ENCODE results near the gene KRT83. TPM values are rescaled to one million over a fixed set of nuclear protein-coding genes. Genes with fewer than 3 reads are reported as not detected.

Gene KRT83
- polyA plus RNA-seq, 3 donors = not detected

DNA sequence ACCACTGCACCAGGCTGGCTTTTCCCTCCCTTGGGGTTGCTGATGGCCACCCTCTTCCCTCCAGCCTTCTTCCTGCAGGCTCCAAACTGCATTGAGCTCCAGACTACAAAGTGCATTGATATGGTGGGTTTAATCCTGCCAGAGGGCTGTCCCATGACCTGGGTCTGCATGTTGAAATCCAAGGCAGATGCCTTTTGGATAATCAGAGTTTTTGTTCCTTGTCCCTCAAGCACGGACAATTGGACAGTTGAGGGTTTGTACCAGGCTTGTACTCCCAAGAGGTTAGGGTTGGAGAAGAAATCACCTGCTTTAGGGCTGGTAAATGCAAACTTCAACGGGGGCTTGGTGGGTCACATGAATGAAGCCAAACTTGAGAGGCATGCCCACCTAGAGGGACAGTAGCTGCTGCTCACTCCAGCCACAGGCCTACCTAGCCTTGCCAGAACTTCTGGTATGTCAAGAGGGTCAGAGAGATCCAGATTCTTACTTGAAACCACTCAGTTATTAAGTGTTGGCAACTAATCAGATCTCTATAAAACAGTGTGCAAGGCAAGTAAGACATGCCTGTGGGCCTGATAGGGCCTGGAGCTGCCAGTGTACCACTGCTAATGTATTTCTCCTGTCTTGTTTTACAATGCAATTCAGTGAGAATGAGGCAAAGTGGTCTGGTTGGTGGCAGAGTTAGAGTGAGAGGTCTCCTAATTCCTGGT lies 21.7 kb upstream of the KRT83 start:
- Histone ChIP-seq H4K20me1 (ENCODE audit: insufficient read depth, low read length) (no peaks in the 10 kb centered on the region), H3K9ac (ENCODE audit: insufficient read depth, low read length, poor library complexity, severe bottlenecking) (no peak overlapping the region), H3K4me1 (ENCODE audit: control insufficient read depth in 1 of 2, insufficient read depth in 2 of 2, low read length in 2 of 2) (no peaks in the 10 kb centered on the region), H3K27me3 (ENCODE audit: control insufficient read depth in 2 of 2, insufficient read depth in 2 of 2, low read length in 2 of 2) (no peaks in the 10 kb centered on the region), H3K4me2 (replicated peaks; ENCODE audit: extremely low read depth, low read length, poor library complexity, severe bottlenecking) (no peak overlapping the region), H3K36me3 (replicated peaks in 1 of 2; ENCODE audit: control insufficient read depth in 1 of 2, insufficient read depth in 2 of 2, low read length in 2 of 2) (no peaks in the 10 kb centered on the region), H2AFZ (ENCODE audit: insufficient read depth, low read depth, low read length, poor library complexity, severe bottlenecking) (no peak overlapping the region), H3K4me3 (replicated peaks in 1 of 3; ENCODE audit: low read depth in 2 of 3, low read length in 3 of 3) (no peak overlapping the region), H3K27ac (ENCODE audit: low read depth in 1 of 2, low read length in 2 of 2) (no peak overlapping the region), H3K9me3 (replicated peaks in 1 of 2; ENCODE audit: control insufficient read depth in 1 of 2, insufficient read depth in 1 of 2, low read length in 2 of 2) (no peaks in the 10 kb centered on the region), H3K79me2 (ENCODE audit: insufficient read depth, low read length) (no peaks in the 10 kb centered on the region)
- TF ChIP-seq, protein P1, sequence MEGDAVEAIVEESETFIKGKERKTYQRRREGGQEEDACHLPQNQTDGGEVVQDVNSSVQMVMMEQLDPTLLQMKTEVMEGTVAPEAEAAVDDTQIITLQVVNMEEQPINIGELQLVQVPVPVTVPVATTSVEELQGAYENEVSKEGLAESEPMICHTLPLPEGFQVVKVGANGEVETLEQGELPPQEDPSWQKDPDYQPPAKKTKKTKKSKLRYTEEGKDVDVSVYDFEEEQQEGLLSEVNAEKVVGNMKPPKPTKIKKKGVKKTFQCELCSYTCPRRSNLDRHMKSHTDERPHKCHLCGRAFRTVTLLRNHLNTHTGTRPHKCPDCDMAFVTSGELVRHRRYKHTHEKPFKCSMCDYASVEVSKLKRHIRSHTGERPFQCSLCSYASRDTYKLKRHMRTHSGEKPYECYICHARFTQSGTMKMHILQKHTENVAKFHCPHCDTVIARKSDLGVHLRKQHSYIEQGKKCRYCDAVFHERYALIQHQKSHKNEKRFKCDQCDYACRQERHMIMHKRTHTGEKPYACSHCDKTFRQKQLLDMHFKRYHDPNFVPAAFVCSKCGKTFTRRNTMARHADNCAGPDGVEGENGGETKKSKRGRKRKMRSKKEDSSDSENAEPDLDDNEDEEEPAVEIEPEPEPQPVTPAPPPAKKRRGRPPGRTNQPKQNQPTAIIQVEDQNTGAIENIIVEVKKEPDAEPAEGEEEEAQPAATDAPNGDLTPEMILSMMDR (IDR thresholded peaks at IDR 0.05) = no peak
- H3K4me1 Mint-ChIP-seq = no peaks in the 10 kb centered on the region
- DNase-seq = no peak
- H3K36me3 Mint-ChIP-seq = no peaks in the 10 kb centered on the region
- peaks cover 0 to 5% (median 3%) of the 10 kb centered on the region in 7 donors for H3K9me3 Mint-ChIP-seq
- WGBS (ENCODE audit: insufficient coverage) = 92% methylated on average over 2 of the region's 2 CpGs
- intact Hi-C loops (cut with micrococcal nuclease) = no loop called here
- H3K27ac Mint-ChIP-seq = no peak overlapping the region
- no peak overlapping the region for H3K4me3 Mint-ChIP-seq
- H3K27me3 Mint-ChIP-seq (ENCODE audit: low read depth in 3 of 3) = peaks cover 4 to 10% (median 7%) of the 10 kb centered on the region in 3 donors

DNA sequence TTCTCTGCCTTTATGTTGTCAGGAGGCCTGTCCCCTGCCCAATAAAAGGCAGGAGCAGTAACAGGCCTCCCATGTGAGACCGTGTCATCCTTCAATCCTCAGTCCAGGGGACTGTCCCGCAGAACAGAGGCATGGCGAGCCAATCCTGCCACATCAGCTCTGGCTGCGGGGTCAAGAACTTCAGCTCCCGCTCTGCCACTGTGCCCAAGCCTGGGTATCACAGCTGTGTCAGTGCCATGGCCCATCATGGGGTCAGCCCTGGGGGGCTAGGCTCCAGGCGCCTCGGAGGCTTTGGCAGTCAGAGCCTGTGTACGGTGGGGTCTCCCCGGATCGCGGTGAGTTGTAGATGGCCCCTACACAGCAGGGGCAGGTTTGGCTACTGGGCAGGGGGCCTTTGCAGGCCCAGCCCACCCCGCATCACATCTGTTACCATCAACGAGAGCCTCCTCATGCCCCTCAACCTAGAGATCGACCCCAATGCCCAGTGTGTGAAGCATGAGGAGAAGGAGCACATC lies 19.9 kb upstream of the KRT83 start:
- Mint-ChIP-seq H3K36me3 (no peaks in the 10 kb centered on the region), H3K4me1 (no peaks in the 10 kb centered on the region), H3K4me3 (no peak overlapping the region), H3K27ac (no peak overlapping the region), H3K9me3 (peaks cover 4 to 8% (median 6%) of the 10 kb centered on the region in 7 donors), H3K27me3 (ENCODE audit: low read depth in 3 of 3) (peaks cover 6 to 10% (median 6%) of the 10 kb centered on the region in 3 donors)
- Histone ChIP-seq H3K4me2 (replicated peaks; ENCODE audit: extremely low read depth, low read length, poor library complexity, severe bottlenecking) (no peak overlapping the region), H3K4me3 (replicated peaks in 1 of 3; ENCODE audit: low read depth in 2 of 3, low read length in 3 of 3) (no peak overlapping the region), H2AFZ (ENCODE audit: insufficient read depth, low read depth, low read length, poor library complexity, severe bottlenecking) (no peak overlapping the region), H3K79me2 (ENCODE audit: insufficient read depth, low read length) (no peaks in the 10 kb centered on the region), H3K9me3 (replicated peaks in 1 of 2; ENCODE audit: control insufficient read depth in 1 of 2, insufficient read depth in 1 of 2, low read length in 2 of 2) (no peaks in the 10 kb centered on the region), H3K27me3 (ENCODE audit: control insufficient read depth in 2 of 2, insufficient read depth in 2 of 2, low read length in 2 of 2) (no peaks in the 10 kb centered on the region), H3K9ac (ENCODE audit: insufficient read depth, low read length, poor library complexity, severe bottlenecking) (no peak overlapping the region), H3K27ac (ENCODE audit: low read depth in 1 of 2, low read length in 2 of 2) (no peak overlapping the region), H3K36me3 (replicated peaks in 1 of 2; ENCODE audit: control insufficient read depth in 1 of 2, insufficient read depth in 2 of 2, low read length in 2 of 2) (no peaks in the 10 kb centered on the region), H3K4me1 (ENCODE audit: control insufficient read depth in 1 of 2, insufficient read depth in 2 of 2, low read length in 2 of 2) (no peaks in the 10 kb centered on the region), H4K20me1 (ENCODE audit: insufficient read depth, low read length) (no peaks in the 10 kb centered on the region)
- DNase-seq = no peak
- intact Hi-C loops (cut with micrococcal nuclease) = no loop called here
- 93% methylated on average over 9 of the region's 14 CpGs for WGBS (ENCODE audit: insufficient coverage)
- TF ChIP-seq, protein P1 (IDR thresholded peaks at IDR 0.05) = no peak

Data from CD14-positive monocyte (primary cell).